Naive thymus-derived CD4-positive, alpha-beta T cell (primary cell): Measurements from ENCODE around the gene BAHD1. TPM values are rescaled to one million over a fixed set of nuclear protein-coding genes. Genes with fewer than 3 reads are reported as not detected.
A peak's percentile ranks its signal among the peaks of the same experiment; 100 is the strongest.

Source experiments
- ATAC-seq: fragments of 150-1000 bp; cut with Tn5 transposase; 2 replicates; pipeline ENCODE4 v1.10.0; 2021; ENCODE audit warnings: mild to moderate bottlenecking, moderate library complexity
- CTCF ChIA-PET: fragments of 350-600 bp; sonication (Branson Sonifier 250); formaldehyde crosslinking; loops from one replicate; lab custom pipeline; 2021; ENCODE audit warnings: antibody characterized with exemption; lab: Charles Lee
- POLR2A ChIA-PET: fragments of 350-600 bp; sonication (Branson Sonifier 250); formaldehyde crosslinking; loops from one replicate; lab custom pipeline; 2021; ENCODE audit warnings: antibody characterized with exemption, inconsistent platforms; lab: Charles Lee
- DNase-seq, 9 donors: peaks; one replicate each; pipeline versions ENCODE4 v3.0.0 to v3.0.0-alpha.2; 2020 to 2022; ENCODE audit warnings: mixed read lengths in 1 of 9
- H3K27ac ChIP-seq: one replicate; pipeline ENCODE4 v1.7.0; 2013; ENCODE audit warnings: mild to moderate bottlenecking, low read depth, low read length, moderate library complexity
- H3K27me3 ChIP-seq, 2 donors: one replicate each; pipeline ENCODE4 v1.7.0; 2013; ENCODE audit warnings: low read length in 2 of 2, mild to moderate bottlenecking in 2 of 2, moderate library complexity in 2 of 2; ENCODE audit not compliant: control insufficient read depth in 2 of 2, insufficient read depth in 2 of 2
- H3K36me3 ChIP-seq, 3 experiments: 1 replicate in 2 of 3; 2 replicates in 1 of 3; pipeline ENCODE4 v1.7.0; 2013; ENCODE audit warnings: low read length in 3 of 3, mild to moderate bottlenecking in 3 of 3, moderate library complexity in 1 of 3; ENCODE audit not compliant: insufficient read depth in 3 of 3, control insufficient read depth in 2 of 3
- H3K4me1 ChIP-seq, 2 donors: one replicate each; pipeline ENCODE4 v1.7.0; 2013; ENCODE audit warnings: low read length in 2 of 2, mild to moderate bottlenecking in 2 of 2, moderate library complexity in 1 of 2; ENCODE audit not compliant: control insufficient read depth in 2 of 2, insufficient read depth in 2 of 2
- H3K4me3 ChIP-seq: 2 replicates; pipeline ENCODE4 v1.7.0; 2013; ENCODE audit warnings: mild to moderate bottlenecking, low read length
- H3K9me3 ChIP-seq, 3 experiments: 1 replicate in 2 of 3; 2 replicates in 1 of 3; pipeline ENCODE4 v1.7.0; 2013; ENCODE audit warnings: low read length in 3 of 3; ENCODE audit not compliant: control insufficient read depth in 2 of 3
- H3K27ac Mint-ChIP-seq, 9 donors: one replicate each; pipeline ENCODE4 v1.8.0; 2020 to 2022; ENCODE audit warnings: mixed read lengths in 9 of 9, mild to moderate bottlenecking in 8 of 9, moderate library complexity in 5 of 9, inconsistent platforms in 2 of 9
- H3K27me3 Mint-ChIP-seq, 5 donors: one replicate each; pipeline ENCODE4 v1.8.0; 2021 to 2022; ENCODE audit warnings: mixed read lengths in 5 of 5, mild to moderate bottlenecking in 1 of 5
- H3K36me3 Mint-ChIP-seq, 5 donors: one replicate each; pipeline ENCODE4 v1.8.0; 2020 to 2022; ENCODE audit warnings: mixed read lengths in 5 of 5, mild to moderate bottlenecking in 3 of 5, inconsistent platforms in 1 of 5
- H3K4me1 Mint-ChIP-seq, 7 donors: one replicate each; pipeline ENCODE4 v1.8.0; 2020 to 2022; ENCODE audit warnings: mixed read lengths in 7 of 7, mild to moderate bottlenecking in 3 of 7, inconsistent platforms in 1 of 7
- H3K4me3 Mint-ChIP-seq, 10 donors: one replicate each; pipeline ENCODE4 v1.8.0; 2020 to 2022; ENCODE audit warnings: mild to moderate bottlenecking in 10 of 10, mixed read lengths in 10 of 10, moderate library complexity in 6 of 10, inconsistent platforms in 2 of 10
- H3K9me3 Mint-ChIP-seq, 11 donors: one replicate each; pipeline ENCODE4 v1.8.0; 2020 to 2022; ENCODE audit warnings: mixed read lengths in 11 of 11, mild to moderate bottlenecking in 4 of 11, inconsistent platforms in 1 of 11, moderate library complexity in 1 of 11
- intact Hi-C, 2 donors: fragments of 100-400 bp; cut with micrococcal nuclease; formaldehyde crosslinking; loops; one replicate each; pipeline ENCODE4 v1.15.1; 2023
- polyA plus RNA-seq, 2 donors: library from polyadenylated mRNA; unstranded; fragments of 300-500 nt; fragmentation: Illumina TruSeq; gene quantifications; one replicate each; pipeline ENCODE4 v1.2.3, GENCODE V29; 2021
- total RNA-seq, 6 experiments: library from RNA in 5 of 6; stranded (reverse) in 5 of 6; gene quantifications; 1 replicate in 5 of 6; 2 replicates in 1 of 6; pipeline ENCODE4 v1.2.3 and lab custom pipeline; 2021 to 2026

The BAHD1 gene
- total and polyA plus RNA-seq, 7 experiments from 2014 or later: 2.2 to 48.8 (median 29.6) TPM

- Histone ChIP-seq H3K9me3 (no peaks in the 10 kb centered on the region), H3K27me3 (no peaks in the 10 kb centered on the region), H3K4me1 (peaks cover 6 to 15% of the 10 kb centered on the region in 2 donors), H3K27ac (peak within 1 kb of the TSS; percentile 70), H3K36me3 (peaks cover 0 to 23% (median 8%) of the 10 kb centered on the region in 3 experiments), H3K4me3 (peak within 1 kb of the TSS; percentile 49)
- CTCF ChIA-PET: no interaction called here
- intact Hi-C loops: loop anchor here (1.0 to 2.0 kb wide), 7 partner anchors 17 to 297 kb away; partner anchors contain the start of genes BAHD1 (in 1 of the 2), BMF (in 1 of the 2), DISP2 (in 1 of the 2) and KNSTRN (in 1 of the 2)
- Mint-ChIP-seq H3K36me3 (peaks cover 2 to 8% (median 5%) of the 10 kb centered on the region in 5 donors), H3K4me3 (peak within 1 kb of the TSS; percentile 79 to 94 (median 92)), H3K27ac (peak within 1 kb of the TSS; percentile 38 to 92 (median 90)), H3K27me3 (no peaks in the 10 kb centered on the region), H3K9me3 (no peaks in the 10 kb centered on the region), H3K4me1 (peaks cover 9 to 49% (median 30%) of the 10 kb centered on the region in 7 donors)
- DNase-seq (peak; percentile 67 to 88 (median 79)), ATAC-seq (peak; percentile 99)
- POLR2A ChIA-PET: interaction anchor here (0.8 to 3.5 kb wide), 12 partner anchors 8 to 98 kb away, joined by 3 to 19 read pairs (median 3); partner anchors contain the start of genes BAHD1 and KNSTRN
These were observed 35.0 kb upstream of the BAHD1 start, which contains the start of gene IVD for GRCh38 chr15:40405501-40406381. Gene IVD, plus strand, starts transcription at chr15:40405795. Its CDS starts 33 bp downstream, at chr15:40405828.

GRCh38 chr15:40407330-40407990 is 33.3 kb upstream of the BAHD1 start:
- Histone ChIP-seq H3K4me3 (no peak overlapping the region), H3K27me3 (no peaks in the 10 kb centered on the region), H3K9me3 (no peaks in the 10 kb centered on the region), H3K4me1 (peaks cover 6 to 15% of the 10 kb centered on the region in 2 donors), H3K27ac (no peak overlapping the region), H3K36me3 (peaks cover 11 to 40% (median 12%) of the 10 kb centered on the region in 3 experiments)
- peaks cover 9 to 51% (median 30%) of the 10 kb centered on the region in 7 donors for H3K4me1 Mint-ChIP-seq
- intact Hi-C loops: no loop called here
- no peaks in the 10 kb centered on the region for H3K27me3 Mint-ChIP-seq
- peak overlapping the region in 7 of 9 donors; percentile 22 to 87 (median 70) for H3K27ac Mint-ChIP-seq
- no peaks in the 10 kb centered on the region for H3K9me3 Mint-ChIP-seq
- DNase-seq: no peak
- peak overlapping the region in 9 of 10 donors; percentile 4 to 64 (median 36) for H3K4me3 Mint-ChIP-seq
- POLR2A ChIA-PET: interaction anchor here (0.9 to 1.1 kb wide), 3 partner anchors 9 to 42 kb away, joined by 3 read pairs; no protein-coding TSS in a partner anchor
- H3K36me3 Mint-ChIP-seq: peaks cover 11 to 18% (median 14%) of the 10 kb centered on the region in 5 donors
- ATAC-seq: no peak
- CTCF ChIA-PET: interaction anchor here (0.6 to 1.6 kb wide), 2 partner anchors 14 to 128 kb away, joined by 3 to 5 read pairs; no protein-coding TSS in a partner anchor

- peaks cover 11 to 58% (median 12%) of the 10 kb centered on the region in 3 experiments for H3K36me3 ChIP-seq
- intact Hi-C loops: no loop called here
- Mint-ChIP-seq H3K4me1 (peaks cover 9 to 46% (median 29%) of the 10 kb centered on the region in 7 donors), H3K9me3 (no peaks in the 10 kb centered on the region), H3K36me3 (peaks cover 11 to 19% (median 16%) of the 10 kb centered on the region in 5 donors), H3K4me3 (no peak overlapping the region), H3K27ac (peak overlapping the region in 2 of 9 donors; percentile 32 to 38), H3K27me3 (no peaks in the 10 kb centered on the region)
- H3K27me3 ChIP-seq: no peaks in the 10 kb centered on the region
- DNase-seq (no peak), ATAC-seq (no peak)
- H3K4me3 ChIP-seq: no peak overlapping the region
- peaks cover 6 to 9% of the 10 kb centered on the region in 2 donors for H3K4me1 ChIP-seq
- no peak overlapping the region for H3K27ac ChIP-seq
- no peaks in the 10 kb centered on the region for H3K9me3 ChIP-seq
- POLR2A ChIA-PET: interaction anchor here (0.8 kb wide), 1 partner anchor 91 kb away, joined by 6 read pairs; no protein-coding TSS in a partner anchor
- CTCF ChIA-PET: no interaction called here
These were observed 31.4 kb upstream of the BAHD1 start for GRCh38 chr15:40409366-40409765.

GRCh38 chr15:40410476-40410875 is 30.3 kb upstream of the BAHD1 start:
- intact Hi-C loops: no loop called here
- Mint-ChIP-seq H3K9me3 (no peaks in the 10 kb centered on the region), H3K27ac (no peak overlapping the region), H3K4me1 (peaks cover 2 to 36% (median 19%) of the 10 kb centered on the region in 7 donors), H3K27me3 (no peaks in the 10 kb centered on the region), H3K4me3 (no peak overlapping the region), H3K36me3 (peaks cover 11 to 19% (median 18%) of the 10 kb centered on the region in 5 donors)
- no peak for DNase-seq
- POLR2A ChIA-PET: interaction anchor here (0.6 kb wide), 1 partner anchor 269 kb away, joined by 3 read pairs; no protein-coding TSS in a partner anchor
- no peak for ATAC-seq
- Histone ChIP-seq H3K4me3 (no peak overlapping the region), H3K36me3 (peaks cover 11 to 69% (median 16%) of the 10 kb centered on the region in 3 experiments), H3K9me3 (no peaks in the 10 kb centered on the region), H3K27me3 (no peaks in the 10 kb centered on the region), H3K27ac (no peak overlapping the region), H3K4me1 (no peaks in the 10 kb centered on the region)
- CTCF ChIA-PET: interaction anchor here (2.0 kb wide), 1 partner anchor 72 kb away, joined by 6 read pairs; no protein-coding TSS in a partner anchor

GRCh38 chr15:40412095-40412759 is 28.5 kb upstream of the BAHD1 start:
- no peaks in the 10 kb centered on the region for H3K27me3 ChIP-seq
- H3K4me3 ChIP-seq: no peak overlapping the region
- CTCF ChIA-PET: interaction anchor here (0.7 to 2.0 kb wide), 2 partner anchors 10 to 74 kb away, joined by 4 to 6 read pairs; no protein-coding TSS in a partner anchor
- ATAC-seq: no peak
- Mint-ChIP-seq H3K27ac (peak overlapping the region in 3 of 9 donors; percentile 11 to 61 (median 28)), H3K4me3 (no peak overlapping the region), H3K36me3 (peaks cover 11 to 25% (median 19%) of the 10 kb centered on the region in 5 donors), H3K4me1 (peaks cover 0 to 26% (median 11%) of the 10 kb centered on the region in 7 donors), H3K27me3 (no peaks in the 10 kb centered on the region), H3K9me3 (no peaks in the 10 kb centered on the region)
- no peaks in the 10 kb centered on the region for H3K9me3 ChIP-seq
- POLR2A ChIA-PET: interaction anchor here (0.7 kb wide), 1 partner anchor 44 kb away, joined by 3 read pairs; no protein-coding TSS in a partner anchor
- no peak overlapping the region for H3K27ac ChIP-seq
- DNase-seq: no peak
- no peaks in the 10 kb centered on the region for H3K4me1 ChIP-seq
- intact Hi-C loops: no loop called here
- H3K36me3 ChIP-seq: peaks cover 15 to 78% (median 16%) of the 10 kb centered on the region in 3 experiments
